GM21381 (cell line): ENCODE results near the gene SUCLG2.

Source experiments
- ATAC-seq: cut with Tn5 transposase; IDR thresholded peaks from one replicate; pipeline ENCODE4 v1.9.1; 2021; ENCODE audit warnings: mild to moderate bottlenecking, moderate library complexity; ENCODE audit not compliant: unreplicated experiment

SUCLG2 gene

DNA sequence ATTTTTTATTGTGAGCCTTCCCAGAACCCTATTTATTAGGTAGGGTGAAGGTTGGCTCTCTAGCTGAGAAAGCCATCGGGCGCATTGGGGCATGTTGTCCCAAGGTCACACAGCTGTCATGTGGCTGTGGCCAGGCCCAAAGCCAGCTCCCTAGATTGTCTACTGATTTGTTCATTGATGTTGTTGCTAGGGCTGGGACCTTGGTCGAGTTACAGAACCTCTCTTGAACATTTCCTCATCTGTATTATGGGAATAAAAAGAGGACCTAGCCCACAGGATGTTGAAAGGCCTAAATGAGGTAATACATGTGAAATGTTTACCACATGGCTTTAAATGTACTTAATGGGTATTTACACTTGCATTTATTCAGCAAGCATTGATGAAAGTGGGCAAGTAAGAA, 252.5 kb downstream of the SUCLG2 start:
- no peak for ATAC-seq

- ATAC-seq, result no peak
Observed at GRCh38 chr3:67400476-67400875, 253.9 kb downstream of the SUCLG2 start.

DNA sequence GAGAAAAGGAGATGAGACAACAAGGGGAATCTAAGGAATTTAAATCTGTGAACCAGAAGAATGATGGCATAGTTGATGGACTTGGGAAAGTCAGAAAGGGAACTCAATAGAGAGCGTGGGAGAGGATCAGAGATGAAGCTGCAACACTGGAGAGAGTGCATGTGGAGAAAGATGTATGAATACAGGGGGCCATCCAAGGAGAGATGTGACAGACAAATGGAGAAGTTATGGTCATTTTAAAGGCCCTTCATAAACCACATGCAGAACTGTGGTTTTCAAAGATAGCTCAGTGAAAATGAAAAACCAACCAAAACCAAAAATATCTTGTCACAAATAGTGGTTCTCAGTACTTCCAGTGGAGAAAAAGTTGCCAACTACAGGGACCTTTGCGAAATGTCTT, 265.2 kb downstream of the SUCLG2 start:
- ATAC-seq, result peak; percentile 92

GRCh38 chr3:67388738-67389137, 265.7 kb downstream of the SUCLG2 start:
- ATAC-seq, result no peak

- no peak for ATAC-seq
Observed at GRCh38 chr3:67386451-67386850, 268.0 kb downstream of the SUCLG2 start.

GRCh38 chr3:67384760-67385397, 269.5 kb downstream of the SUCLG2 start:
- no peak for ATAC-seq

- no peak for ATAC-seq
Observed at GRCh38 chr3:67384016-67384415, 270.4 kb downstream of the SUCLG2 start.

DNA sequence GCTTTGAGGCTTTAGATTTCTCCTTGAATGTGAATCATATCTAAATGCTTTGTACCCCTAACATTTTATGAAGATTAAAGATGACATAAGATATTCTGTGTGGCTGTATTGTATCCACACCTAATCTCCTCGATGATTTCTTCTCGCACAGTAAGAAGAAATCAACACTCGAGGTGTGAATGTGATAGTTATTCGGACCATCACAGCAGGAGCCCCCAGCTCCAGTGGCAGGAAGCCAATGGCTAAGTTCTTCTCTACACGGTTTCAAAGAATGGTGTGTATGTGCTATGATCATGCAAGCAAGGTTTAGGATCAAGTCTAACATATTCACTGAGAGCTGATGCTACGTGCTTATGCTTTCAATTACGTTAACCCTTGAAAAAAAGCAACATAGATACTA, 271.0 kb downstream of the SUCLG2 start:
- no peak for ATAC-seq

DNA sequence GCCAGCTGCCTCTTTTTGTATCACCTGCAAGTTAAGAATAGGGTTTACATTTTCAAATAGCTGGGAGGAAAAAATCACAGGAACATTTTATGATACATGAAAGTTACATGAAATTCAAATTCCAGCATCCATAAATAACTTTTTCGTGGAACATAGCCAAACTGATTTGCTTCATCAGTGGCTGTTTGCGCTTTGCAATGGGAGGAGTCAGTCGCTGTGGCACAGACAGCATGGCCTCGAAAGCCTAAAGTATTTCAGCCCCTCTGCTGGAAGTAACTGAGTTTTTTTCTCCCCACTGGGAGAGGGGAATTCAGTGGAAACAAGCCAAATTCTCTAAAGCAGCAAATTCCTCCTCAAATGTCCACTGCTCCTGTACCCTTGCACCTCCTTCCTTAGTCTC, 271.9 kb downstream of the SUCLG2 start:
- ATAC-seq, result no peak

DNA sequence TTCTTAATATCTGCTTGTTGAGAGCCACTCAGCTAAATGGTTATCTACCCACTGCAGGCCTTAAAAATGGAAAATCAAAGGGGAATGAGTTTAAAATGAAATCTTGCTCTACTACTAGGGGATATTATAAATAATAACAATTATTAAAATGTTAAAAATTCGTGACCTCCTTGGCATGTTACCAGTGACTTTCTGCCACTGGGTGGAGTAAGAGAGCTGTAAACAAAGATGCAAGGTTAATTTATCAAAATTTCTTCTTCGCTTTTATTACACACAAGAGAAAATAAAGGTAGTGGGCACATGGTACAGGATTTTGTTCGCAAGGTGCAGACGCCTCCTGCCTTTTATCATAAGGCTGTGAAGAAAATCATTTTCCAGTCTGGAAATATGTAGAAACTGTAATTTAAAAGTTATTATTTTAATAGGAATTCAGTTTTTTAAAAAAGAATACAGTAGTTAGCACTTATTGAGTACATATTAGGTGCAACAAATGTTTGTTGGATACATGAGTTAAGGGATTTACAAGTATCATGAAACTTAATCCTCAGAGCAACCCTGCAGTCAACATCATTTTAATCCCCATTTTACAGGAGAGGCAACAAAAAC, 272.6 kb downstream of the SUCLG2 start:
- no peak for ATAC-seq

- no peak for ATAC-seq
Observed at GRCh38 chr3:67380118-67380517, 274.3 kb downstream of the SUCLG2 start.

GRCh38 chr3:67377299-67377698, 277.1 kb downstream of the SUCLG2 start:
- no peak for ATAC-seq

- no peak for ATAC-seq
Observed at GRCh38 chr3:67376416-67376815, 278.0 kb downstream of the SUCLG2 start.

GRCh38 chr3:67375976-67376375, 278.4 kb downstream of the SUCLG2 start:
- ATAC-seq, result no peak

DNA sequence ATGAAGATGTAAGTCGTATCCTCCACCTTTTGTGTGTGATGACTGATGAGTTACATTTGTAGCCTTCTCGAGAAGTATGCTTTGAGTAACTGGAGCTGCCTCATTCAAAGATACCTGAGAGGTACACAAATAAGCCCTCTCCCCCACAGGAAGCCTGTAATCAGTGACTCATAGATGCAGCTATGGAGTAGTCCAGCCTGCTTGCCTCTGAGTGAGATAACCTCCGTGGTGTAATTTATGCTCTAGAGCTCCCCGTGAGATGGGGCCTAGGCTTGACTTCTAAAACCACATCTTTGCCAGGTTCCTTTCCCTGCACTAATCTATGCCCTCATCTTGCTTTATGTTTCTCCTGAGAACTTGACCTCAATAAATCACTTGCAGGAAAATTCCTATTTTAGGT, 291.7 kb downstream of the SUCLG2 start:
- no peak for ATAC-seq

- ATAC-seq, result no peak
Observed at GRCh38 chr3:67361770-67362169, 292.6 kb downstream of the SUCLG2 start.

- ATAC-seq, result no peak
Observed at GRCh38 chr3:67361323-67361722, 293.1 kb downstream of the SUCLG2 start.

DNA sequence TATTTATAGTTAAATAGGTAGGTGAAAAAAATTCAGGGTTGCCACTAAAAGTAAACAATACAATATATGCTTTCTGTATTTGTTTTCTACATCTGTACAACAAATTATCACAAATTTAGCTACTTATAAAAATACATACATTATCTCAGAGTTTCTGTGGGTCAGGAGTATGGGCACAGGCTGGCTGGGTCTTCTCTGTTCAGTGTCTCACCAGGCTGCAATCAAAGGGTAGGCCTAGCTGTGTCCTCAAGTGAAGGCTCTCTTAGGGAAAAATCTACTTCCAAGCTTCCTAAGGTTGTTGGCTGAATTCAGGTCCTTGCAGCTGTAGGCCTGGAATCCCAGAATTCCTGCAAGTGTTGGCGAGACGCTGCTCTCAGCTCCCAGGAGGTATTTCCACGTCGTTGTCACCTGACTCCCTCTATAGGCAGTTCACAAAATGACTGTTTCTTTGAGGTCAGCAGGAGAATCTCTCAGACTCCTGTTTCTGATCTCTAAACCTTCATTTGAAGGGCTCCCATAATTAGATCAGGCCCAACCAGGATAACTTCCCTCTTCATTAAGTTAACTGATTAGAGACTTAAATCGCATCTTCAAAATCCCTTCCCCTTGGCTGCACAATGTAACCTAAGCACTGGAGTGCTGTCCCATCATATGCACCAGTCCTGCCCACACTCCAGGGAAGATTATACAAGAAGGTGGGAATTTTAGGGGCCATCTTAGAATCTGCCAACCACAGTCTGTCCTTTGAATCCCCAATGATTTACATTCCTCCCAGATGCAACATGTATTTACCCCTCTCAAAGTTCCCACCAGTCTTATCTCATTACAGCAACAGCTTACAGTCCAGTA, 296.6 kb downstream of the SUCLG2 start:
- ATAC-seq, result peak; percentile 70

DNA sequence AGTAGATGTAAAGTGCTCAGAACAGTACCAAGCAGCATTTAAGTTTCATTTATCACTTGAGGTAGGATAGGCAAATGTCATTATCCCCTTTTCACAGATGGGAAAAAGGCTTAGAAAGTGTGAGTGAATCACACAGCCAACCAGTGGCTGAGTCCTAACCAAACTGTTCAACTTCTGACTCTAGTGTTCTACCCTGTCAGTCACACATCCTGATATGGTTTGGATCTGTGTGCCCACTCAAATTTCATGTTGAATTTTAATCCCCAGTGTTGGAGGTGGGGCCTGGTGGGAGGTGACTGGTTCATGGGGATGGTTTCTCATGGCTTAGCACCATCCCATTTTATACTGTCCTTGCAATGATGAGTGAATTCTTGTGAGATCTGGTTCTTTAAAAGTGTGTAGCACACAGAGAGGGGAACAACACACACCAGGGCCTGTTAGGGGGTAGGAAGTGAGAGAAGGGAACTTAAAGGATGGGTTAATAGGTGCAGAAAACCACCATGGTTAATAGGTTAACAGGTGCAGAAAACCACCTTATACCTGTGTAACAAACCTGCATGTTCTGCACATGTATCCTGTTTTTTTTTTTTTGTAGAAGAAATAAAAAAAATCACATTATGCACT, 304.7 kb downstream of the SUCLG2 start:
- ATAC-seq, result peak; percentile 95

DNA sequence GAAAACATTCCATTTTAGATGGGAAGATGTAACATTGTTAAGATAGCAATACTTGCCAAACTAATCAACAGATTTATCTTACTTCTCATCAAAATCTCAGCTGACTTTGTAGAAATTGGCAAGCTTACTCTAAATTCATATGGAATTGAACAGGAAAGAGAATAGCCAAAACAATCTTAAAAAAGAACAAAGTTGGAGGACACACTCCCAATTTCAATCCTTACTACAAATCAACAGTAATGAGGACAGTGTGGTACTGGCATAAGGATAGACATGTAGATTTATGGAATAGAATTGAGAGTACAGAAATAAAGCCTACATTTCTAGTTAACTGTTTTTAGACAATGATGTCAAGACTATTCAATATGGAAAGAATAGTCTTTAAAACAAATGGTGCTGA, 308.3 kb downstream of the SUCLG2 start:
- ATAC-seq, result no peak

- no peak for ATAC-seq
Observed at GRCh38 chr3:67335813-67336212, 318.6 kb downstream of the SUCLG2 start.

- no peak for ATAC-seq
Observed at GRCh38 chr3:67334588-67334987, 319.8 kb downstream of the SUCLG2 start.
